Smooth muscle cell (in vitro differentiated cells): ENCODE results near the gene CRADD. TPM values are rescaled to one million over a fixed set of nuclear protein-coding genes. Genes with fewer than 3 reads are reported as not detected.

ENCODE experiments used
- DNase-seq: peaks from one replicate; lab custom pipeline; 2025; ENCODE audit not compliant: unreplicated experiment; lab: John Stamatoyannopoulos, UW
- H2AFZ ChIP-seq: fragments of 200-600 bp; sonication (generic); 2 replicates; pipeline ENCODE4 v1.6.0; 2016; ENCODE audit warnings: antibody characterized with exemption, low read depth, mild to moderate bottlenecking
- H3F3A ChIP-seq: fragments of 200-600 bp; sonication (generic); 2 replicates; pipeline ENCODE4 v1.6.0; 2017; ENCODE audit warnings: antibody characterized with exemption, low read depth
- H3K27ac ChIP-seq: fragments of 200-600 bp; sonication (generic); 2 replicates; pipeline ENCODE4 v1.5.1; 2016; ENCODE audit warnings: low read depth, mild to moderate bottlenecking
- H3K27me3 ChIP-seq: fragments of 200-600 bp; sonication (generic); 2 replicates; pipeline ENCODE4 v1.6.1; 2016; ENCODE audit warnings: low read depth, mild to moderate bottlenecking
- H3K36me3 ChIP-seq: fragments of 200-600 bp; sonication (generic); 2 replicates; pipeline ENCODE4 v1.5.1; 2016; ENCODE audit warnings: low read depth
- H3K4me1 ChIP-seq: fragments of 200-600 bp; sonication (generic); 2 replicates; pipeline ENCODE4 v1.5.1; 2016; ENCODE audit warnings: low read depth
- H3K4me2 ChIP-seq: fragments of 200-600 bp; sonication (generic); 2 replicates; pipeline ENCODE4 v1.6.0; 2016; ENCODE audit warnings: mild to moderate bottlenecking
- H3K4me3 ChIP-seq: fragments of 200-600 bp; sonication (generic); 2 replicates; pipeline ENCODE4 v1.5.1; 2016; ENCODE audit warnings: mild to moderate bottlenecking
- H3K79me2 ChIP-seq: fragments of 200-600 bp; sonication (generic); 2 replicates; pipeline ENCODE4 v1.6.0; 2016; ENCODE audit warnings: low read depth, mild to moderate bottlenecking
- H3K9ac ChIP-seq: fragments of 200-600 bp; sonication (generic); 2 replicates; pipeline ENCODE4 v1.6.0; 2016; ENCODE audit warnings: low read depth
- H3K9me3 ChIP-seq: fragments of 200-600 bp; sonication (generic); replicated peaks from 2 replicates; pipeline ENCODE4 v1.5.1; 2016; ENCODE audit warnings: low read depth
- H4K20me1 ChIP-seq: fragments of 200-600 bp; sonication (generic); 2 replicates; pipeline ENCODE4 v1.6.0; 2016; ENCODE audit warnings: low read depth
- WGBS: methylation state at CpG from one replicate; pipeline ENCODE4 v1.1.7; 2016; ENCODE audit warnings: low lambda C conversion rate; 5-methylcytosine and 5-hydroxymethylcytosine counted together
- polyA plus RNA-seq: library from polyadenylated mRNA; unstranded; fragments of >200 nt; fragmentation: Nextera tagmentation; extraction: Ambion mirVana; gene quantifications from 2 replicates; pipeline ENCODE4 v1.2.1, GENCODE V29; 2016
- total RNA-seq: library from RNA; depleted of rRNA; stranded (reverse); fragments of >200 nt; gene quantifications from 2 replicates; pipeline ENCODE4 v1.2.3, GENCODE V29; 2014
- TF ChIP-seq, protein P1 (sequence below): fragments of 200-600 bp; sonication (generic); IDR thresholded peaks from 2 replicates; pipeline ENCODE4 v1.5.1; 2017; ENCODE audit warnings: borderline replicate concordance, mild to moderate bottlenecking, antibody characterized with exemption; ENCODE audit not compliant: insufficient read depth, poor library complexity, severe bottlenecking

CRADD gene
- total and polyA plus RNA-seq, 2 experiments from 2014 or later = 10.7 to 28.6 TPM

DNA sequence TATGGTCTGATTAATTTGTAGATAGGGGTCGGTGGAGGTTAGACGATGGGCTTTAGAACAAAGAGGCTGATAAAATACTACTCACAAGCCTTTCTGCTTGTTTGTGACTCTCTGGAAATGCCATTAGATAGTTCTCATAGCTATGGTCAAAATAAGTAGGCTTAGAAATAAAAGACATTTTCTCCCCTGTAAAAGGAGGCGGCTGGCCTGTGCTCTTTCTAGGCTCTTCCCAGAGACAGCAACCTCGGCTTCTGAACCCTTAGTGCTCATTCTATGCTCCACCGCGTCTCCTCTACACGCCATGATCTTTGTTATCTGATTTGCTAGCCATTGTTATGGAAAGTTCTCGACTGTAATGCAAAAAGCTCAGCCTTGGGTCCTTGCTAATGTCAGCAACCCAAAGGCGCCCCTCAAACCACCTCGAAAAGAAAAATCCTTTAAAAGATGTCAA is 64.5 kb downstream of the CRADD start:
- Histone ChIP-seq H2AFZ (peak overlapping the region; percentile 88), H3K9ac (peak overlapping the region; percentile 21), H3K27ac (peak overlapping the region; percentile 32), H3K4me2 (peak overlapping the region; percentile 89), H3F3A (no peaks in the 10 kb centered on the region), H3K9me3 (no peaks in the 10 kb centered on the region), H3K79me2 (no peaks in the 10 kb centered on the region), H4K20me1 (no peaks in the 10 kb centered on the region), H3K4me1 (peaks cover 23% of the 10 kb centered on the region), H3K27me3 (no peaks in the 10 kb centered on the region), H3K36me3 (no peaks in the 10 kb centered on the region), H3K4me3 (peak overlapping the region; percentile 72)
- DNase-seq = no peak
- TF ChIP-seq, protein P1, sequence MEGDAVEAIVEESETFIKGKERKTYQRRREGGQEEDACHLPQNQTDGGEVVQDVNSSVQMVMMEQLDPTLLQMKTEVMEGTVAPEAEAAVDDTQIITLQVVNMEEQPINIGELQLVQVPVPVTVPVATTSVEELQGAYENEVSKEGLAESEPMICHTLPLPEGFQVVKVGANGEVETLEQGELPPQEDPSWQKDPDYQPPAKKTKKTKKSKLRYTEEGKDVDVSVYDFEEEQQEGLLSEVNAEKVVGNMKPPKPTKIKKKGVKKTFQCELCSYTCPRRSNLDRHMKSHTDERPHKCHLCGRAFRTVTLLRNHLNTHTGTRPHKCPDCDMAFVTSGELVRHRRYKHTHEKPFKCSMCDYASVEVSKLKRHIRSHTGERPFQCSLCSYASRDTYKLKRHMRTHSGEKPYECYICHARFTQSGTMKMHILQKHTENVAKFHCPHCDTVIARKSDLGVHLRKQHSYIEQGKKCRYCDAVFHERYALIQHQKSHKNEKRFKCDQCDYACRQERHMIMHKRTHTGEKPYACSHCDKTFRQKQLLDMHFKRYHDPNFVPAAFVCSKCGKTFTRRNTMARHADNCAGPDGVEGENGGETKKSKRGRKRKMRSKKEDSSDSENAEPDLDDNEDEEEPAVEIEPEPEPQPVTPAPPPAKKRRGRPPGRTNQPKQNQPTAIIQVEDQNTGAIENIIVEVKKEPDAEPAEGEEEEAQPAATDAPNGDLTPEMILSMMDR = no peak
- 6% methylated on average over 10 of the region's 10 CpGs for WGBS

DNA sequence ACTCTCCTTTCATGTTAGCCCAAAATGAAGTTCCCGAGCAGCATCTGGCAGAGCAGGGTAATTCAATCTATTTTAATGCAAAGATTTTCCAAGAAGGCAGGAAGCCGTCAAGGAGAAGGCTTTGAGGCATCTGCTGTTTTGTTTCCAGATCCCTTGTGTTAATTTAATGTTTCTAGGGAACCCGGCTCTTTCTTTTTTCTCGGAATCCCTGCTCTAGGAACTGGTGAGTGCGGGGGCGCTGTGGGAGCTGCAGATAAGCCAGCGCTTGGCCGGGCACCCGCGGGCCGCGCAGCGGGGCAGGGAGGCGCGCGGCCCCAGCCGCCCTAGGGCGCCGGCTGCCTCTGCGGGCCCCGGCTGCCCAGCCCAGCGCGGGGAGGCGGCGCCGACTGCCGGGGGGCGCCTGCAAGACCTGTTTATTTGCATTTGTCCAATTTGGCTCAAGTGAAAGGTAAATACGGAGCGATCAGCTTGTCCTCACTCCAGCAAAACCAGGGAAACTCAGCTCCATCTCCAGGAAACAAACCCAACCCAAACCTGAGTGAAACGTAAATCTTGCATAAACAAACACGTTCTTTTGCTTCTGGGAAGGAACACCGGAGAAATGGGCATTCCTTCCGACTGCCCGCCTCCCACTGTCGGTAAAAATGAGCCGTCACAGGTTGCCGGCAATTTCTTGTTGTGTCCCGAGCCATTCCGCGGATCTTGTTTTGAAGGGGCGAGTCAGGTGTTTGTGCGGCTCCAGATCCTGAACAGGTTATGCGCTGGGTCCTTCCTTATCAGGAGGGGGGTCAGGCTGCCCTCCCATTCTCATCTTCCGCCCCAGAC is 65.1 kb downstream of the CRADD start:
- H3K9ac ChIP-seq = peak overlapping the region; percentile 56
- WGBS = 2% methylated on average over 42 of the region's 45 CpGs
- H3F3A ChIP-seq = no peaks in the 10 kb centered on the region
- peak overlapping the region; percentile 89 for H3K4me2 ChIP-seq
- peak overlapping the region; percentile 72 for H3K4me3 ChIP-seq
- H3K4me1 ChIP-seq = peaks cover 23% of the 10 kb centered on the region
- no peaks in the 10 kb centered on the region for H3K79me2 ChIP-seq
- TF ChIP-seq, protein P1 = peak; percentile 34
- H2AFZ ChIP-seq = peak overlapping the region; percentile 95
- DNase-seq = no peak
- no peaks in the 10 kb centered on the region for H3K36me3 ChIP-seq
- no peaks in the 10 kb centered on the region for H3K9me3 ChIP-seq
- no peaks in the 10 kb centered on the region for H3K27me3 ChIP-seq
- H4K20me1 ChIP-seq = no peaks in the 10 kb centered on the region
- peak overlapping the region; percentile 32 for H3K27ac ChIP-seq

DNA sequence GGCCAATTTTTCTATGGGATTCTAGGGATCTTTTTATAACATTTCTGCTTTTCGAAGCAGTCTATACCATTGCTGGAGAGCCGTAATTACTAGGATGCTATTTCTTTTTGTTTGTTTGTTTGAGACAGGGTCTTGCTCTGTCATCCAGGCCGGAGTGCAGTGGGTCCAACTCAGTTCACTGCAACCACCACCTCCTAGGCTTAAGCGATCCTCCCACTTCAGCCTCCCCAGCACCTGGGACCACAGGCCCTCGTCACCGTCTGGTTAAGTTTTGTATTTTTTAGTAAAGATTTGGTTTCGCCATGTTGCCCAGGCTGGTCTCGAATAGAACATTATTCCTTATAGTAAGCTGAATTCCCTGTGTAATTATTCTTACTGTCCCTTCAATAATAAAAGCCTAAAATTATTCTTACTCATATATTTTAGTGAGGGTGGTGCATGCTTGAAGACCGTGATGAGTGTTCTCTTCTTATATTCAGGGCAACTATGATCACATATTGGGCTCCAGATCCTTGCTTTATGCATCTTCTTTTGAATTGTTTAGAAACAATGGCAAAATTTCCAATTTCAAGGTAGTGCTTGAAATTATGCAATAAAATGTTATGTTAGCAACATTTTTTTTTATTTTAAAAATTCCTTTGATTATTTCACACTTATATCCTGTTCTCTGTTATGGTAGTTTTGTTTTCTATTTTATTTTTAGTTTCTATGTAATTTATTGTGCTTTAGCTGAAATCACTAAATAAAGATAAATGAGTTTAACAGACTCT is 66.2 kb downstream of the CRADD start:
- 90% methylated on average over 9 of the region's 9 CpGs for WGBS
- TF ChIP-seq, protein P1 = no peak
- Histone ChIP-seq H3K9ac (no peak overlapping the region), H4K20me1 (no peaks in the 10 kb centered on the region), H3K9me3 (no peaks in the 10 kb centered on the region), H3K4me2 (peak overlapping the region; percentile 89), H3K27me3 (no peaks in the 10 kb centered on the region), H2AFZ (no peak overlapping the region), H3K79me2 (no peaks in the 10 kb centered on the region), H3F3A (no peaks in the 10 kb centered on the region), H3K4me1 (peaks cover 23% of the 10 kb centered on the region), H3K4me3 (peak overlapping the region; percentile 72), H3K36me3 (no peaks in the 10 kb centered on the region), H3K27ac (no peak overlapping the region)
- no peak for DNase-seq
